ENCODE measurements around the gene LAMA2. TPM values are rescaled to one million over a fixed set of nuclear protein-coding genes. Genes with fewer than 3 reads are reported as not detected.

LAMA2 gene
- total RNA-seq, 1 donor from 2014 or later, result 0.23 TPM

DNA sequence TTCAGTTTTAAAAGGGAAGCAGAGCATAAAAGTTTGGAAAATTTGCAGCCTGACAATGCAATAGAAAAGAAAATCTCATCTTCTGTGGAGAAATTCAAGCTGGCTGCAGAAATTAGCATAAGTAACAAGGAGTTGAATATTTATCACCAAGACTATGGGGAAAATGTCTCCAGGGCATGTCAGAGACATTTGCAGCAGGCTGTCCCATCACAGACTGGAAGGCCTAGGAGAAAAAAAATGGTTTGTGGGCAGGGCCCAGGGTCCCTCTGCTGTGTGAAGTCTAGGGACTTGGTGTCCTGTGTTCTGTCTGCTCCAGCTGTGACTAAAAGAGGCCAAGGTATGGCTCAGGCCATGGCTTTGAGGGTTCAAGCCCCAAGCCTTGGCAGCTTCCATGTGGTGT lies 8.1 kb upstream of the LAMA2 start:
- Mint-ChIP-seq H3K9me3 (no peaks in the 10 kb centered on the region), H3K27me3 (ENCODE audit: low read depth) (no peaks in the 10 kb centered on the region), H3K36me3 (ENCODE audit: low read depth) (no peaks in the 10 kb centered on the region), H3K27ac (no peak overlapping the region), H3K4me1 (ENCODE audit: low read depth) (no peaks in the 10 kb centered on the region), H3K4me3 (ENCODE audit: low read depth) (no peak overlapping the region)
- intact Hi-C loops (cut with micrococcal nuclease), result no loop called here
- DNase-seq (ENCODE audit: low spot score), result no peak

DNA sequence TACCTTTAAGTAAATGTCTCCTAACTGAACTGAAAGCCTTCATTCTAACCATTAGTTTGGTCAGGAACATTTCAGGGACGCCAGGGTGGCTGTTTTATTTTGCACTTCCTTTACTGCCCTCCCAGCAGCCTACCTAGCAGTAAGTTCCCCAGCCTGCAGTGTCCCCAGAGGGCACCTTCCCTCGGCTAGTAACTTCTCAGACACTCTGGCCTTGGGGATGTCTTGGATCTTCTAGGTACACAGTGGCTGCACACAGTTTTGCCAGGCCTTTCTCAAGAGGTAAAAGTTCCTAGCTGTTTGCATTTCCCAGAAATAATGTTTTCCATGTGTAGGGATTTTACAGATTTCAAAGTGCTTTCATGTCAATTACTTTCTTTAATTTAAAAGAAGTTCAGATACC lies 378 bp upstream of the LAMA2 start:
- Mint-ChIP-seq H3K27me3 (ENCODE audit: low read depth) (peaks cover 26% of the 10 kb centered on the region), H3K36me3 (ENCODE audit: low read depth) (no peaks in the 10 kb centered on the region), H3K4me3 (ENCODE audit: low read depth) (no peak overlapping the region), H3K9me3 (no peaks in the 10 kb centered on the region), H3K4me1 (ENCODE audit: low read depth) (no peaks in the 10 kb centered on the region), H3K27ac (no peak overlapping the region)
- DNase-seq (ENCODE audit: low spot score), result no peak
- intact Hi-C loops (cut with micrococcal nuclease), result no loop called here

DNA sequence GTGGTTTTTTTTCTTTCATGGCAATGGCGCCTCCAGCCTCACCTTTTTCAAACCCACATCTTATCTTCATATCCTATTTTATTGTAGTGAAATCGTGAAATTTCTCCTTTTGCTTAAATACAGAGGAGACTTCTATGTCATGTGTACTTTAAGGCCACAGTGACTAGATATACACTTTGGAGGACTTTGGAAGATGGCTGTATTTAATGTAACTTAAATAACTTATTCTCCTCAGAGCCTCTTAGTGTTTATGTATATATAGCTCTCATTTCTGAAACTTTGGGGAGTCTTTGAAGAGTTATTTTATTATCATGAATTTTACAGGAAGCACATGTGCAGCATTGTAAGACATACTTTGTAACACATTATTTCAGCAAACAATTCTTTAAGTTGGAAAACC lies 968 bp downstream of the LAMA2 start:
- Mint-ChIP-seq H3K27me3 (ENCODE audit: low read depth) (peaks cover 26% of the 10 kb centered on the region), H3K36me3 (ENCODE audit: low read depth) (no peaks in the 10 kb centered on the region), H3K4me1 (ENCODE audit: low read depth) (no peaks in the 10 kb centered on the region), H3K4me3 (ENCODE audit: low read depth) (no peak overlapping the region), H3K9me3 (no peaks in the 10 kb centered on the region), H3K27ac (no peak overlapping the region)
- no peak for DNase-seq (ENCODE audit: low spot score)
- intact Hi-C loops (cut with micrococcal nuclease), result no loop called here

DNA sequence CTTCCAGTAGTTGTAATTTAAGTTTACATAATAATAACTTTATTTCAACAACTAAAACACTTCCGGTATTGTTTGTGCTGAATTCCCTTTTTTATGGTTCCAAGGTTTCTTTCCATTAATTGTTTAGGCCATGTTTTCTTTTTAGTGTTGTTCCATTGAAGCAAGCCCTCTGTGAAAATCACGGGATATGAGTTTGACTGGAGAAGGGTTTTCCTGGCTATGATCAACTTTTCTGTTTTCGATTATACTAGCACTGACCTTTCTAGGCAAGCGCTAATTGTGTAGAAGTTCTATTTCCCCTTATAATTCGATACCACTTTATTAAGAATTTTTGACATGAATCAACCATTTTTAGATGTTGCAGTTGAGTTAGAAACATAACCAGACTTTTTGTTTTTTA lies 2.4 kb downstream of the LAMA2 start:
- intact Hi-C loops (cut with micrococcal nuclease), result no loop called here
- Mint-ChIP-seq H3K27ac (no peak overlapping the region), H3K9me3 (no peaks in the 10 kb centered on the region), H3K27me3 (ENCODE audit: low read depth) (peaks cover 26% of the 10 kb centered on the region), H3K4me3 (ENCODE audit: low read depth) (no peak overlapping the region), H3K4me1 (ENCODE audit: low read depth) (no peaks in the 10 kb centered on the region), H3K36me3 (ENCODE audit: low read depth) (no peaks in the 10 kb centered on the region)
- no peak for DNase-seq (ENCODE audit: low spot score)

DNA sequence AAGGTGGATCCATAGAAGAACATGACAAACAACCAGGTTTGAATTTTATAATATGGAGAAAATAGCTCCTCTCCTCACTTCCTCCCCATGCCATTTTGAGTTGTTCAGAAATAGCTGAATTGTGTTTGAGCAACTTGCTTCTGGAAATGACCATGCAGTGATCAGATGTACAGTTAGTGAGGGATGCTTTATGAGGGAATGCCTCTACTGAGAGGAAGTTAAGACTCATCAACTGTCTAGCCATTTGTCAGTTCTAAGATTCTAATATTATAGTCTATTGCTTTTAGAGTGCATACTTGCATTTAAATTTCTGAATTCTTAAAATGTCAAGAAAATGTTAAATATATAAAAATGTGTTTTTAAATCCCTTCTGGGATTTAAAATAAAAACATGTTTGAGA lies 3.8 kb downstream of the LAMA2 start:
- no peak overlapping the region for H3K4me3 Mint-ChIP-seq (ENCODE audit: low read depth)
- no peak for DNase-seq (ENCODE audit: low spot score)
- intact Hi-C loops (cut with micrococcal nuclease), result no loop called here
- H3K27me3 Mint-ChIP-seq (ENCODE audit: low read depth), result peaks cover 24% of the 10 kb centered on the region
- no peak overlapping the region for H3K27ac Mint-ChIP-seq
- no peaks in the 10 kb centered on the region for H3K36me3 Mint-ChIP-seq (ENCODE audit: low read depth)
- no peaks in the 10 kb centered on the region for H3K4me1 Mint-ChIP-seq (ENCODE audit: low read depth)
- no peaks in the 10 kb centered on the region for H3K9me3 Mint-ChIP-seq

DNA sequence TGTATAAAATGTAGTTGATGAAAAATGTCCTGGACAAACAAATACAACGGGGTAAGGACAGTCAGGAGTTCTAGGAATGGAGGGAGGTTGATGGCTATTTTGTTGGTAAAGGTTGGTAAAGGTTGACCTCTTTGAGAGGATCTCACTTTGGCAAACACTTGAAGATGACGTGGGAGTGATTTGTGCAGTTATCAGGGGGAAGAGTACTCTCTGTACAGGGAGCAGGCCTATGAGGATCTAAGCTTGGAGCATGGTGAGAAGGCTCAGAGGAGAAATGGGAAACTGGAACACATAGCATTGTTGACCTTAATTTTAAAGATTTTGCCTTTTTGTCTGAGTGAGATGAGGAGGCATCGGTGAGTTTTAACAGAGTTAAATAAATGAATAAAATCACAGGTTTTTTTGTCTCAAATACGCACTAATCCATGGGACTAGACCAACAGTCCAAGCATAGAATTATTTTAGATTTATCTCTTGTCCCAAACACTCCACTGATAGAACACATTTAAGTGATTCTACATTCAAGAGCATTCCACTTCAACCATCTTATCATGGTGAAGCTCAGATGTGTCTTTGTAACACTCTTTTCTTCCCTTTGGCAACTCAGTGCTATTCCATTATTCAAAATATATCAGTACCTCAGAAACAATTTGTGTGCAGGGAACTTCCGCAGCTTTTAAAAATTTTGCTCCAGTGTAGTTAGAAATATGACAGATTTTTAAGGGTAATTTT lies 5.7 kb downstream of the LAMA2 start:
- Mint-ChIP-seq H3K9me3 (no peaks in the 10 kb centered on the region), H3K36me3 (ENCODE audit: low read depth) (no peaks in the 10 kb centered on the region), H3K27ac (no peak overlapping the region), H3K4me3 (ENCODE audit: low read depth) (no peak overlapping the region), H3K4me1 (ENCODE audit: low read depth) (no peaks in the 10 kb centered on the region), H3K27me3 (ENCODE audit: low read depth) (peaks cover 13% of the 10 kb centered on the region)
- intact Hi-C loops (cut with micrococcal nuclease), result no loop called here
- no peak for DNase-seq (ENCODE audit: low spot score)

DNA sequence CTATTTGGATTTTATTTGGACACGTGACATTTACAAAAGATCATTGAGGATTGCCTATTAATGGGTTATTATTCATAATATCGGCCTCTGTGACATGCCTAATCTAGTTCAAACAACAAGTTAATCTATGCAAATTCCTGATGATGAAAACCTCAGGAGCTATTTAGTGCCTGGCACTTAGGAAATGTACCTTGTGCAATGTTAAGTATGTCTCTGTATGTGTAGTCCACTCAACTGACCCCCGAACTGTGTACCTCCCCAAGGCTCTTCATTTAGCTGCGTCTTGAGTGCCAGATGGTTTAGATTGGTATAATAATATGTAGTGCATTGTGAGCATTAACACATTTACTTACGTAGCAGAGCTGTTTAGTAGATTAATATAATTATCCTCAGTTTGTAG lies 6.9 kb downstream of the LAMA2 start:
- no peak overlapping the region for H3K27ac Mint-ChIP-seq
- no peaks in the 10 kb centered on the region for H3K36me3 Mint-ChIP-seq (ENCODE audit: low read depth)
- no peaks in the 10 kb centered on the region for H3K9me3 Mint-ChIP-seq
- intact Hi-C loops (cut with micrococcal nuclease), result no loop called here
- peaks cover 3% of the 10 kb centered on the region for H3K27me3 Mint-ChIP-seq (ENCODE audit: low read depth)
- DNase-seq (ENCODE audit: low spot score), result no peak
- H3K4me3 Mint-ChIP-seq (ENCODE audit: low read depth), result no peak overlapping the region
- H3K4me1 Mint-ChIP-seq (ENCODE audit: low read depth), result no peaks in the 10 kb centered on the region

DNA sequence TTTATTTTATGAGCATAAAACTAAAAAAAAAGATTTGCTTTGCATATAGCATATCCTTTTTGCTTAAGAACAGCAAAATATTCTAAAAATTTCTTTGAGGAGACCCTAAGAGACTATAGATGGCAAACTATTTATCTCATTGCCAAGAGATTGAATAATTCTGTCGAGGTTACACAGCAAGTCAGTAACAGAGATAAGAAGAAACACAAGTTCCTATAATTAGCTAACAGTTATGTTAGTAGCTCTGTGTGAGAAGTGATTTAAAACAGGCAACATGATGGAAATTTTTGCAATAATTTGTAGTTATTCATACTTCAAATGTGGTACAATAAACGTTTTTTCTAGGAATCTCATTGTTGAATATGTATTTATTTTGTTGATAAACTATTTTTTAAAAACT lies 9.1 kb downstream of the LAMA2 start:
- Mint-ChIP-seq H3K27ac (no peak overlapping the region), H3K9me3 (no peaks in the 10 kb centered on the region), H3K4me1 (ENCODE audit: low read depth) (no peaks in the 10 kb centered on the region), H3K4me3 (ENCODE audit: low read depth) (no peak overlapping the region), H3K36me3 (ENCODE audit: low read depth) (no peaks in the 10 kb centered on the region), H3K27me3 (ENCODE audit: low read depth) (no peaks in the 10 kb centered on the region)
- DNase-seq (ENCODE audit: low spot score), result no peak
- intact Hi-C loops (cut with micrococcal nuclease), result no loop called here

DNA sequence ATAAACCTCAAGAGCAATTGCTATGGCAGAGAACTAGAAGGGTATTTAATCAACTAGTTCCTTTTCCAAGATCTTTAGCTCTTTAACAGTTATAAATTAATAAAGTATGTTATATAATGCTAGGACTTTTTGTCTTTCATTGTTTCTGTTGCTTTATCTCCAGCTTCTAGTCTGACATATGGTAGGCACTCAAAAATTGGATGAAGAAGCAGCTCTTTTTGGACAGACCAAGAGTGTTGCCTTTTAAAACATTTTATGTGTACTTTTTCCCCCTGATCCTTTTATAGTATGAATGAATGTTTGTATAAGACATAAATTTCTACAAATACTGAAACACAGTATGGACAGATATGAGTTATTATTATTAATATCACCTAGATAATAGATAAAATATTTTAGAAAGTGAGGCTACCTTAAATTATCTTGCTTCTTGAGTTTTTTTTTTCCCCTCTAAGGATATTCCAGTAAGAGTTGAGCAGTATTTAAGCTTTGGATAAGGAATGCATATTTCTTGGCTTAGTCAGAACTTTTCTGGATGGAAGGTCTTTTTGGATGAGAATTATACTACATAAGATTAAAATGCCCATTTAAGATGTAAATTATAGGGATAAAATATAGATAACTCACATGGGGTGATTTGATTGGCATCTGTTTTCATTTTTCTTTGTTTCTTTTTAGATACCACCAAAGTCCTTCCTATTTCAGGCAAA lies 16.6 kb downstream of the LAMA2 start:
- intact Hi-C loops (cut with micrococcal nuclease), result no loop called here
- Mint-ChIP-seq H3K27me3 (ENCODE audit: low read depth) (no peaks in the 10 kb centered on the region), H3K9me3 (no peaks in the 10 kb centered on the region), H3K4me1 (ENCODE audit: low read depth) (no peaks in the 10 kb centered on the region), H3K4me3 (ENCODE audit: low read depth) (no peak overlapping the region), H3K36me3 (ENCODE audit: low read depth) (no peaks in the 10 kb centered on the region), H3K27ac (no peak overlapping the region)
- DNase-seq (ENCODE audit: low spot score), result no peak

DNA sequence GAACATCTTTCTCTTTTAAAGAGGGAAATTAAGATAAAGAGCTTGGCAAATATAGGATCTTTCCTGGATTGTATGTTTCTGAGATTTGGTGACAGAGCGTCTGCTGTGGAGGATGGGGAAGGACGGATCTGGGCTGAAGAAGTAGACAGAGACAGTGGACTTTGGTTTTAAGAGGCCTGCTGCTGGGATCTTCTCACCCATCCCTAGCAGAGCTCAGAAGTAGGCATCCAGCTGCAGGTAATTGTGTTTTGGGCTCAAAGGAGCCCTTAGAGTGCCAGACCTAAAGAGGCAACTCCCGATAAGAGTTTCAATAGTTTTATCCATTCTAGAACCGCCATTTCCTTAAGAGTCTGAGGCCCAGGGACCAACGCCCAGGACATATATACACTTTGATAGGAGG lies 20.8 kb downstream of the LAMA2 start:
- H3K27ac Mint-ChIP-seq, result no peak overlapping the region
- no peak for DNase-seq (ENCODE audit: low spot score)
- intact Hi-C loops (cut with micrococcal nuclease), result no loop called here
- no peaks in the 10 kb centered on the region for H3K36me3 Mint-ChIP-seq (ENCODE audit: low read depth)
- H3K4me3 Mint-ChIP-seq (ENCODE audit: low read depth), result no peak overlapping the region
- H3K27me3 Mint-ChIP-seq (ENCODE audit: low read depth), result no peaks in the 10 kb centered on the region
- H3K9me3 Mint-ChIP-seq, result no peaks in the 10 kb centered on the region
- H3K4me1 Mint-ChIP-seq (ENCODE audit: low read depth), result no peaks in the 10 kb centered on the region

DNA sequence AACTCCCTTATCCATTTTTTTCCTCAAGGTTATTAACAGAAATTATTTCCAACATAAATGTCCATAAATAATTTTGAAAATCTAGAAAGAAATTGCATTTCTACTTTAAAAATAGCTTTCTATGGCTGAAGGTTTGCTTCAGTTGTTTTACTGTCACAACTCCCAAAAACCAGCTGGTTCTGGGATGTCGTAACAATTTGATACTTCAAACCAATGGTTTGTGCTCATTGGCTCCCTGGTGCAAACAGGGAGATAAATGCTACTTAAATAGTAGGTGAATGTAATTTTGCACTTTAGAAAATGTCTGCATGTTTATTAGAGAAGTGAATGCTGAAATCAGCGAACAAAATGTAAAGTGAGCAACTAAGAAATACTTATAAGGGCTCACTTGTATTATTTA lies 31.1 kb downstream of the LAMA2 start:
- Mint-ChIP-seq H3K27ac (no peak overlapping the region), H3K36me3 (ENCODE audit: low read depth) (no peaks in the 10 kb centered on the region), H3K27me3 (ENCODE audit: low read depth) (no peaks in the 10 kb centered on the region), H3K4me1 (ENCODE audit: low read depth) (no peaks in the 10 kb centered on the region), H3K9me3 (no peaks in the 10 kb centered on the region), H3K4me3 (ENCODE audit: low read depth) (no peak overlapping the region)
- DNase-seq (ENCODE audit: low spot score), result no peak
- intact Hi-C loops (cut with micrococcal nuclease), result no loop called here

DNA sequence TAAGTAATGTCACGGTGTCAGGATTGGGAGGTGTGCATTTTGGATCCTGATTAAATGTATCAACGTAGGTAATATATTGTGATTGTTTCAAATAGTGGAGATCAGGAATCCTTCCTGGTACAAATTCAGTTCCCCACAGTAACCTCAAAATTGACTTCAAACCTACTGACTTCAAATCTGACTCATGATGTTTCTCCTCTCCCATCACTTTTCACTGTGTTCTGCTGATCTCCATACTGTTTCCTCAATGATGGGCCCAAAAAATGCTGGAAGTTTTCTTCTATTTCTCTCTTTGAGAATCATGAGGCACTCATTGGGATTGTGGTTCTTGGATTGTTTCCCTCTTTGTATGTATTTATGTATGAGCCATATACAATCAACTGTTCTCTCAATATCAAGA lies 35.9 kb downstream of the LAMA2 start:
- H3K4me3 Mint-ChIP-seq (ENCODE audit: low read depth), result no peak overlapping the region
- H3K4me1 Mint-ChIP-seq (ENCODE audit: low read depth), result no peaks in the 10 kb centered on the region
- no peaks in the 10 kb centered on the region for H3K27me3 Mint-ChIP-seq (ENCODE audit: low read depth)
- intact Hi-C loops (cut with micrococcal nuclease), result no loop called here
- no peaks in the 10 kb centered on the region for H3K9me3 Mint-ChIP-seq
- no peak overlapping the region for H3K27ac Mint-ChIP-seq
- no peak for DNase-seq (ENCODE audit: low spot score)
- H3K36me3 Mint-ChIP-seq (ENCODE audit: low read depth), result no peaks in the 10 kb centered on the region

DNA sequence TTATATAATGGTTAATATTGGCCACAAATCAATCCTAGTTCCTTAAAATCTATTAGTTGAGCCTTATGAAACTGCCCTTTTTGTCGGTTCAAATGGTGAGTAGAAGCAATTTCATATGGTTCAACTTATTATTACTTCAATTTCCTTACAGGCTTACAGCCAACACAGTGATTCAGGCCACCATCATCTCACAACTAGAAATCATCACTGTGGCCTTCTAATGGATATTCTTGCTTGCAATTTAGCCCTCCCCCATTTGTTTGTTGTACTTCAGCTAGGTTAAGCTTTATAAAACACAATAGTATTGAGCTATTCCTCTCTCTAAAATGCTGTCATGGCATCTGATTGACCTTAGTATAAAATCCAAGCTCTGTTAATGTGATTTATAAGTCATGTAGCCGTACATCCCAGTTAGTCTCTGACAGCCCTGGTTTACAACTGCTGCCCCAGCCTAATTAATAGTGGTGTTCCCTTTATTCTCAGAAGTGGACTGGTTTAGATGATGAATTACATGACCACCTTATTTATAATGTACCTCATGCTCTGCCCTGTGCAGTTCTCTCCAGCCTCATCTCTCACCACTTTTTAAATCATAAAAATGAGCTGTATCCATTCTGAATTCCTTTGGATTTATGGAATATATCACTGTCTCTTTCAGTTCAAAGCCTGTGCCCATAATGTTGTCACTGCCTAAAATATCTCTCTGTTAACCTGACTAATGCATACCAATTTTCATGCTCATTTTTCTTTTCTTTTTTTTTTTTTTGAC lies 36.7 kb downstream of the LAMA2 start:
- no peaks in the 10 kb centered on the region for H3K27me3 Mint-ChIP-seq (ENCODE audit: low read depth)
- H3K36me3 Mint-ChIP-seq (ENCODE audit: low read depth), result no peaks in the 10 kb centered on the region
- no peak overlapping the region for H3K4me3 Mint-ChIP-seq (ENCODE audit: low read depth)
- no peaks in the 10 kb centered on the region for H3K9me3 Mint-ChIP-seq
- DNase-seq (ENCODE audit: low spot score), result no peak
- no peak overlapping the region for H3K27ac Mint-ChIP-seq
- H3K4me1 Mint-ChIP-seq (ENCODE audit: low read depth), result no peaks in the 10 kb centered on the region
- intact Hi-C loops (cut with micrococcal nuclease), result no loop called here
